Midbrain (tissue), 1 donor: ENCODE results near the gene ARHGEF28.

Source experiments
- DNase-seq: peaks from one replicate; lab custom pipeline; 2025; lab: John Stamatoyannopoulos, UW

Gene ARHGEF28

DNA sequence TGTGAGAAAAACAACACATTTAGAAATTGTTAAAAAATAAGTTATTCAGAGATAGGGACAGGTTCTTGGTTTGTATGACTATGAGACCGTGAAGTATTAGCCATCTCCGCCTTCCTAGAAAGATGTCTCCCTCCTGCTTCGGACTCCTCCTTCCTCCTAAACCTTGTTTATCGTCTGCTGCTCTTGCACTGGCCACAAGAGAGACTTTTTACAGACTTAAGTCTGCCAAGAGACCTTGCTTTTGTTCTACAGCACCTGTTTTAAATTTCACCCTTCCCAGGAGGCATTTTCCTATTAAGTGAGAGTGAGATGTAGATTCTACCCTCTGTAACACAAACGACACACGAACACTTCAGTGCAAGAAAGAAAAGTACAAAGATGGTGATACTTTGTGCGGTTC, 274.6 kb downstream of the ARHGEF28 start:
- DNase-seq, result no peak

DNA sequence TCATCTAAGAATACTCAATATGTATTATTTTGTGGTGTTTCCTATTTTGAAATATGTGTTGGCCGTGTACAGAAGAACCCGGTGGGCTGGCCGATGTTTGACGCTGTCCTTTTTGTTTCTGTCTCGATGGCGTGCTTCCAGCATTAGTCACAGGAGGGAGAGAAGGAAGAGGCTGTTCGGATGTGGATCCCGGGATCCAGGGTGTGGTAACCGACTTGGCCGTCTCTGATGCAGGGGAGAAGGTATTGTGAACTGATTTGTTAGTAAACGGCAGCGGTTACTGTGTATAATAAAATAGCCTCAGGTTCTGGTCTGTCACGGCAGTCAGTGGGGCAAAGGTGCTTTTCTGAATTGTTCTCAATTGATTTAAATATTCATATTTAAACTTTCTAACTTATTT, 275.0 kb downstream of the ARHGEF28 start:
- no peak for DNase-seq

DNA sequence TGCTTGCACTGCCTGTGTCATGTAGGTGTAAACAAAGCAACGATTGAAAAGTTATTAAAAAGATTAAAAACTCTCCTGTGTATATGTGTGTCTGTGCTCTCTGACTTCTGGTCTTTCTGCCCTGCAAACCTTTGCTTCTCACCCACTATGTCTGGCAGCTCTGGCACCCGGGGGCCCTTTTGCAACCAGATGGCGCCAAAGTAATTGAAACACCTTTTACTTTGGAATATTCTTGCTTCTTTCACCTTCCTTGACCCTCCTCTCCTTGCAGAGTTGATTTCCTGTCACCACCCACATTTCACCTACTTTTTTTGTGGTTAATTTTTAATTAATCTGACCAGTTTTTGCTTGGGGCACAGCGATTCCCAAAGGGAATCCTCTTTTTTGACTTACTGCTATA, 275.5 kb downstream of the ARHGEF28 start:
- DNase-seq, result no peak

DNA sequence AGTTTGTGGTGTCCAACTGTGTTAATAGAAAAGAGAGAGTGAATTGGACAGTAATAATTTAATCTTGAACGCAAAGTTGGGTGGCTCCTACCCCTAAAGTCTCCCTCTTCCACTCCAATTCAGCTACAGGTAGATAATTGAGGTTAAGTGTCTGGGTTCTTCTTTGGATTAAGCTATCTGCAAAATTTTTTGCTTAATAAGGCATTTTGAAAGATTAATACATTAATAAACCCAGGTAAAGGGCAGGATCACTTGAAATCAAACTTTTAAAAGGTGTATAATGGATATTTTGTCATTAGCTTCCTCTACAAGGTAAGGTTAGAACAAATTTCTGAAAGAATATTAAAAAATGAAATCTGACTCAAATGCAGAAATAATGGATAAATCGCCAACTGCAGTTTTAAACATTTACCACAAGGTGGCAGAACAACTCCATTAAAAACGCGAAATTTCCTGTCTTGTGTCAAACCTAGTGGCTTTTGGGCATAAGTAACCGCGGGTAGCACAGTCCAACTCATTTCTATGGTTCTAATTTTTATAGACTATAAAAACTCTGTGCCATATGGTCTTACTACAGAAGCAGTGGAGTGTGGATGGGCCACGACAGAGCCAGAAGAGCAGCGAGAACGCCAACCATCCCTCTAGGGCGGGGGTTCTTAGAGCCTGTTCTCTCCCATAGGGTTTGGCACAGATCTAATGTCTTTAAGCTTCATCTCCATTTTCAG, 276.5 kb downstream of the ARHGEF28 start:
- peak; percentile 50 for DNase-seq

DNA sequence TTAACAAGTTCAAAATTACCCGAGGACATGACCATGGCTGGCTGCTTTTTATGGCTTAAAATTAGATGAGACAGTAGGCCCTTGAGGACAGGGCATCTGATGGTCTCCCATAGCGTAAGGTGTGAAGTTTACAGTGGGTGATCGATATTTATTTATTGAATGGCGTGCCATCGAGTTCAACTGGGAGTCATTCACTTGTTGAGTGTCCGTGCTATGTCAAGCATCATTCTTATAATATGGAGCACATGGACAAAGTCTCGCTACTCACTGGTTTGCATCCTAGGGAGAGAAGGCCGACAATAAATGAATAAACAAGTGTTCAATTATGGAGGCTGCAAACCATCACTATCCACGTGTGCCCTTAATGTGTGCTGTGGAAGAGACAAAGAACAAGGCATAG, 277.2 kb downstream of the ARHGEF28 start:
- no peak for DNase-seq

DNA sequence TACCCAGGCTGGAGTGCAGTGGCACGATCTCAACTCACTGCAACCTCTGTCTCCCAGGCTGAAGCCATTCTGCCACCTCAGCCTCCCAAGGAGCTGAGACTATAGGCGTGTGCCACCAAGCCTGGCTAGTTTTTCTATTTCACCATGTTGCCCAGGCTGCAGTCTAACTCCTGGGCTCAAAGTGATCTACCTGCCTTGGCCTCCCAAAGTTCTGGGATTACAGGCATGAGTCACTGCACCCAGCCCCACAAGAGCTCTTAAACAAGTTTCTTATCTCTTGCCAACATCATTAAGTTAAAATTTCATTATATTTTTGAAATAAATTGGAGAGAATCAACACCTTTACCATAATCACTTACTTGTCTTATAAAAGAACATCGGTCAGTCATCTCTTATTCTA, 280.3 kb downstream of the ARHGEF28 start:
- no peak for DNase-seq

DNA sequence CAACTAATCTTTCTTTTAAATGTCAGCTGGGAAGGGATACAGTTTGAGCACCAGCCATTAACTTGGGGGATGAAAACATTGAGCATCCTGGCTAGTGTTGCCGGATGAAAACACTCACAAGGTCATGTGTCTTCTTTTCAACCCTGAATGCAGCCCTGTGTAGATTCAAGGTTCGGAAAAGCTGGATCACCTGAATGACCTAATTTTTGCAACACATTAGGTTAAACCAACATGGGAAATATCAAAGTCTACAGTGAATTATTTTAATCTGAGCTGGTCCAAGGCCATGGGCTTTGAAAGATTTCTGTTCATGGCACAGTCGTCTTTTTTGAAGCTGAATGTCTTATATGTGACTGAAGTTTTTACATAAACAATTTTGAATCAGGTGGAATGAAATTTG, 281.2 kb downstream of the ARHGEF28 start:
- no peak for DNase-seq

DNA sequence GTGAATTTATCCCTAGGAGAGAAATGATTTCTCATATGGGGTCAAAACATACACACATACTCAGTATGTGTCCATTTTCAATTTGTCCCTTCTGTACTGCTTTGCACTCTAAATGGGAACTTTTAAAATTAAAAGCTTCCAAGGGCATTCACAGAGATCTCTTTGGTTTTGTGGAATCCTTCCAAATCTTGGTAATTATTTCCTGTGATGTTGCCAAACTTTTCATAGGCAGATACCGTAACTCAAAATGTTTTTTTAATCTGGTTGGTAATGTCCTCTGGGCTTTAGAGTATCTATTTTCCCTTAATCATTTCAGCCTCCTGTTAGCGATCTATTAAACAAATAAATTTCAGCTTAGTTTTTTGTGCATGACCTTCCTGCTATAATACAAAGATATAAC, 282.4 kb downstream of the ARHGEF28 start:
- no peak for DNase-seq

DNA sequence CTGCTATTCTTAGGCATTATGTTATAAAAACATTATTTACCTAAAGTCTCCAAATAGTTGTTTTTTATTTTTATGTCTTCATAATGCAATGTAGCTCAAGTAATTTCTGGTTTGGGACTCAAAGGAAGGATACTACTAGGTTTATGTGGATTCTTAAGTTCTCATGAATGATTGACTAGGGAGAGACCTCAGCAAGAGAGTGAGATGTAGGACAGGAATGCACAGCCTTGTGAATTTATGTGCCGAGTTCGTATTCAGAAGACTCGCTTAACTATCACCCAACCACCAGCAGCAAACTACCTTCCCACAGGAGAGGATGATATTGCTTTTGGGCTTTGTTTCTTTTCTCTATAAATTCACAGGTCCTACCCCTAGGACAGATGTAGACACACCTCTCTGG, 282.9 kb downstream of the ARHGEF28 start:
- DNase-seq, result no peak

DNA sequence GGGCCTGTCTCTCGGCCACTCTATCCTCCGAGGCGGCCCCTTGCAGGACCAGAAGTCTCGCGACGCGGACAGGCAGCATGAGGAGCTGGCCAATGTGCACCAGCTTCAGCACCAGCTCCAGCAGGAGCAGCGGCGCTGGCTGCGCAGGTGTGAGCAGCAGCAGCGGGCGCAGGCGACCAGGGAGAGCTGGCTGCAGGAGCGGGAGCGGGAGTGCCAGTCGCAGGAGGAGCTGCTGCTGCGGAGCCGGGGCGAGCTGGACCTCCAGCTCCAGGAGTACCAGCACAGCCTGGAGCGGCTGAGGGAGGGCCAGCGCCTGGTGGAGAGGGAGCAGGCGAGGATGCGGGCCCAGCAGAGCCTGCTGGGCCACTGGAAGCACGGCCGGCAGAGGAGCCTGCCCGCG, 283.5 kb downstream of the ARHGEF28 start:
- DNase-seq, result no peak

DNA sequence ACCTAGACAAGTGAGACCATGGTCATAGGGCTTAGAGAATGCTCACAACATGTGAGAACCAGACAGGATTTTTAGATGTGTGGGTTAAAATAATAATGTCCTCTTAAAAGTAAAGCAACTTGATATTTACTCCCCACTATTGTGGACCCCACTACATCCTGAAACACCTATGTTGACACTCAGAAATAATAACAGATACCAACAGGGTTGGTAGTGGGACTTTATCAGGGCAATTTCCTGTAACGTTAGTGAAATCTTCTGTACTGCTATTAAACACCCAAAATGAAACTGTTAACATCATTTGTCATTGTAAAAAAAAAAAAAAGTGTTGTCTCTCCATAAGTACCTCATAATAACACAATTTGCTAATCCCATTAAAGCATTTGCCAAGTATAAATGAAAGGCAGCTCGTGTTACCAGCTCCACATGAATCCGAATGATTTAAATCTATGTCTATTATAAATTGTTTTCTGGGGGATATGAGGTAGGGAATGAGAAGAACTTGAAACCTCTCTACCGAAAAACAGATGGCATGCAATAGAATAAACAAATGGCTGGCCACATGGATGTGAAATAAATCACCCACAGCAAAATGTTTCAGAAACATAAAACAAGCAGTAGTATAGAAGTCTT, 285.9 kb downstream of the ARHGEF28 start:
- no peak for DNase-seq

DNA sequence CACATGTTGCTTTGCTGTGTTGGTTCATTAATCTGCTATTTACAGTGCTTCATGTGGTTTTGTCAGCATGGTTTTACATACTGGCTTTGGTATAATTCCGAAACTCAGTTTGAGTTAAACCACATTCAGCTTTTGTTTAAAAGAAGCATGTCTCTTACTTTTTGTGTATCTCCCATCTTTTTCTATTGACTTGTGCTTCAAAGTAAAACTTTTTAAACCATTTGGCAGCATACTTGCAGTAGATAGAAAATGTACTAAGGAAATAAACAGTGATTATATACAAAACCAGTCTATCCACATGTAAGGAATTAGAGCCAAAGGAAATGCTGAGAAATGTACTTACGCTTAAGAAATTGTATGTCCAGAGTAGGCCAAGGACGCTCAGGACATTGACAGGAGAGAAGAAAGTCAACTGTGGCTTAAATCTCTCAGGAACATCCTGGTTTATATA, 286.9 kb downstream of the ARHGEF28 start:
- DNase-seq, result no peak

DNA sequence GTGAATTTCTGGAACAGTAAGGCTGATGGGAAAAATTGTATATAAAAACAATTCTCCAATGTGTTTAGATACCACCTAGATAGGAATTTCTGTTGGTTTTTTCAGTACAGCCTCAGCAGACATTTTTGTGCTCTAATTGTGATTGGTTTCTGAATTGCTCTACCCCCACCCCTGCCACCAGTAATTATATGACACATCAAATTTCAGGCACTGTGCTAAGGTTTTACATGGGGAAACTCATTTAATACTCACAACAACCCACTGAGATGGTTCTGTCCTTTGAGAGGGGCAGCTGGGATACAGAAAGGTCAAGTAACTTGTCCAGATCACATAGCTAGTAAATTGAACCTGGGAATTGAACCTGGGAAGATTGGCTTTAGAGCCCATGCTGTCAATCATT, 288.0 kb downstream of the ARHGEF28 start:
- DNase-seq, result no peak

DNA sequence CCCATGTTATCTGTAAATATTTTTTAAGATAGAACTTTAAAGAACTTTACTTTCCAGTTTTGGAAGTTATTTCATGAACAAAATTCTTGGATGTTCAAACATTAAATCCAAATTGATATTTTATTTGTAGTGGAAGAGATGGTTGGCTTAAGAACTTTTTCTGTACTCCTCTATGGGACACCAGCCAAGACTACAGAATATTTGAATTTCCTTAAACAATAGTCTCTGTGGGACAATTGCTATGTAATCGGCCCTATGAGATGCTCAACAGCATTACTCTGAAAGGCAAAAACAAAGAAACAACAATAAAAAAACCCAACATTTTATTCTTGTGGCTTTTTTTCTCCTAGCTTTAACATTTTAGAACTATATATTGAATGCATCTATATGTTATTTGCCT, 289.3 kb downstream of the ARHGEF28 start:
- DNase-seq, result no peak

DNA sequence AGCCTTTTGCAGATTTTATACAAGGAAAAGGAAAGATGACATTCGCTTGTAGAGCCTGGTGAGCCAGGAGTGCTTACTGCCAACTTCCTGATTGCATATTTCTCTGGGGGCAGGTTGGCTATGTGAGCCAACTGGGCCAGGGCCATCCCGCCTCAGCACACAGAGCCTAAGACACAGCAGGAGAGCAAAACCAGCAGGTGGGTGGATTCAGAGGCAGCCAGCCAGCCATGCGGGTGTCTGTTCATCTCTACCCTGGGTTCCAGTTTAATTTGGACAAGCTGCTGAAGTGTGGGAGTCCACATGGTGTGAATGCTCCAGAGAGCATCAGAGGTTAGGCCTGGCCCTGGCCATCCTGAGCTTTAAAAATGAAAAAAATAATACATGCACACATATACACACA, 291.4 kb downstream of the ARHGEF28 start:
- no peak for DNase-seq

DNA sequence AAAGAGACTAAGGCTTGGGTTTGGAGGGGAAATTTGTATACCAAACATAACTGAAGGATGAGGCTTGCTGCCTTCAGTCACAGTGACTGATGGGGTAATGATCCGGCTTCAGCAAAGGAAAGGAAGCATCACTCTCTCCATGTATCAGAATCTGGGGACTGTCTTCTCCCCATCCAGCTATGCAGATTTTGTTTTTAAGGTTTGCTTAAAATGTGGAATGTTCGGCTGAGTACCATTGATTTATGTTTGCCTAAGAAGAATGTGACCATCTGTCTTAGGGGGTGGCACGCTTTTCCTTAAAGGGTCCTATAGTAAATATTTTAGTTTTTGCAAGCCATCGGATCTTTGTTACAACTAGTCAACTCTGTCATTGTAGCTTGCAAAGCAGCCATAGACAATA, 291.9 kb downstream of the ARHGEF28 start:
- DNase-seq, result no peak

DNA sequence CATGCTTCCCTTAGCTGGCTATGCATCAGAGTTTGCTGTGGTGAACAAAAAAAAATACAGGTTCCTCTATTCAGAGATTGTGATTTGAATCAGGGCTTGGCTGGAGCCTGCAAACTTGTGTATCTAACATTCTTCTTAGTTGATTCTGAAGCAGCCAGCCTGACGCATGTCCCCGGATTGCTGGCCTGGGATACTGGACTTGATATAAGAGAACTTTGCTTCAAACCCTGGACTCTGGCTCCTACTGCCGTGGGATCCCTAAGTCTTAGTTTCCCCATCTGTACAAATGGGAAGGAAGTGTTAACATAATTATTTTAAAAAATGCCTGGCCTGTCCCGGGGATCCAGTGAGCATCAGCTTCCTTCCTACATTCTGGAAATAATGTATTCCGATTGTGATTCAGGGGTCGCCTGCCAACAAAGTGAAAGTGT, 292.8 kb downstream of the ARHGEF28 start:
- DNase-seq, result peak; percentile 25

DNA sequence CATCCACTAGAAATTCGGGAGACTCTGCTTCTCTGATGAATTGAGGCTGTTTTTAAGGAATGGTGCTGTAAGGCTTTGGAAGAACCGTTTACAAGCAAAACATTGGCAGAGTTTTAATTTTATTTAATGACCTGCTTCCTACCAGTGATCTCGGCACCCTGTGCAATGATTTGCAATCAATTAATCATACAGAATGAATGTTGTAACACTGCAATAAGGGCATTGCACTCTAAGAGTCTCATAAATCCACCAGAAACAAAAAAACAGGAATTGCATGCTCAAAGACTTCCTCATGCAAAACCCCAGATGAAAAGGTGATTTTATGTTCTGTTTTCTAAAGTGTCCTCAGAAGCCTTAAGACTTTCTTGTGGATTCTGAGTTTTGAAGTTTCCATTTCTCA, 295.7 kb downstream of the ARHGEF28 start:
- no peak for DNase-seq

DNA sequence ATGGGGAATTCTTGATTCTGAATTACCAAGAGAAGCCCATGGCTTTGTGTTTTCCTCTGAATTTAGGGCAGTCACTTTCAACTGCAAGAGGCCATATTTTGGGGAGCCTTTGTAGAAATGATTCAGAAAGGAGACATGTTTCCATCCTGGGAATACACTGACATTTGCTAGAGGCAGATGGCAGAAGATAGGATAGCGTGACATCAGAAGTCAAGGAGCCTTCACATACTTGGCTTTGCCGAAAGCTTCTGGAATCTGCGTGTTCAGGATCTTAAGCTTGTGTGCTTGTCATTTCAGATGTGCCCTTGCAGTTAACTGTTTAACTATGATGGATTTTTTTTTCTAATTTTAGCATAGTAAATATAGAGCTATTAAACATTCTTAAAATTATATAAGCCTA, 296.2 kb downstream of the ARHGEF28 start:
- DNase-seq, result no peak

DNA sequence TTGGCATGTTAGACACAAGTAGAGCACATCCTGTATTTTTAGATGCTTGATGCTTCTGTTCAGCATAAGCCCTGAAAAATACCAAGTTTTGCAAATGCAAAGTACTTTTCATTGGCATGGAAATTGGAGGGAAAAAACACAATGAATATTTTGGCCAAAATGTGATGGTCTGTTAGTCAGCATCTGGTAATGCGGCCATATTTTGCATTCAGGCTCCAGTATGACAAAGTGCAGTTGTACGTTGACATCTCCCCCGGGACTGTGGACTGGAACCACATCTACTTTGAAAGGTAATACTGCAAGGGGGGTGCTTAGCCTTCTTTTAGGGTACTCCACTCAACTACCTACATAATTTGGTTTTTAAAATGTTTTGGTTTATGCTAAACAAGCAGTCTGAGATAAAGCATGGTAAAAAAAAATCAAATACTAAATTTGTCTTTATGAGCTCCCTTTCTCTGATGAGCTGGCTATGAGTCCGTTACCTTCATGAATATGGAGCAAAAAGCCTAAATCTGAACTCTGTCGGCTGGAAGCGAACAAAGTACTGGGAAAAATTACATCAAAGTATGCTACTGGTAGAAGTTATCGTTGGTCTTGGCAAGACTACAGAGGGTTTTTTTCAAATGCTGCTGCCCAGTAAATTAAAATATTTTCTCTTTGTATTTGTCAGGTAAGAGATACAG, 297.0 kb downstream of the ARHGEF28 start:
- no peak for DNase-seq

DNA sequence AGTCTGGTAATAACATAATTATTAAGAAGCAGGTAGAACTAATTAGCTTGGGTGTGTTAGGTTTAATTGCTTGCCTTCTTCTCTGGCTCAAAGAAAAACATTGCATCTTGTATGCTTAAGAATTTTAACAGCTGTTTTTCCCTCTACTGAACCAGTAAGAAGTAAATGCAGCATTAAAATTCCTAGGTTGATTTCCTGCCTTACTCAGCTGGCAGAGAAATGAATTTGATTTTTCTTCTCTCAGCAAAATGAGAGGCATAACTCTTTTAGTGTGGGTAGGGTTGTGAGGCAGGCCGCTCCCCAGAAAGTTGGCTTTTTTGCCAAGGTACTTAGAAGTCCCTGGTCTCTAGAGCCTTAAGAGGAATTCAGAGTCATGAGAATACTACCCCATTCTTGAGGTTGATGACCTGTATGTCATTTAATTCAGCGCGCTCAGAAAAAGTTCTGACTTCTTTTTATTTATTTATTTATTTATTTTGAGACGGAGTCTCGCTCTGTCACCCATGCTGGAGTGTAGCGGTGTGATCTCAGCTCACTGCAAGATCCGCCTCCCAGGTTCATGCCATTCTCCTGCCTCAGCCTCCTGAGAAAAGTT, 302.6 kb downstream of the ARHGEF28 start:
- DNase-seq, result no peak

DNA sequence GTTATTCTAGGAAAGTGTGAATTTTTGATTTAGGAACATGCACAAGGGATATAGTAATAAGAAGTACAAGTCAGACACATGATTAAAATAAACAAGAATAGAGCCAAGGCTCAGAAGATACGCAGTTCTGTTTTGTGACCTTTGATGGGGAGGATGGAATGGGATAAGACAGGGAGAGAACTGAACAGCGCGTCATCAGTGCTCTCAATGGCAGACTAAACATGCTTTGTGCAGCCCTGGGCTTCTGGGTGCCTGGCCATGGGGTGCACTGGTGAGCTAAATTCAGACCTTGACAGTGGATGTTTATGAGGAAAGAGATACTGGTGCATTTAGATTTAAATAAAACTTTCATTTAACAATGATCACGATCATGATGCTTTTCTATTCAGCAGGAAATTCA, 309.7 kb downstream of the ARHGEF28 start:
- no peak for DNase-seq
